RCC 7860 (cell line): ENCODE results near the gene GRID1.

Source experiments
- DNase-seq: peaks from one replicate; pipeline ENCODE4 v3.0.0-alpha.2; 2015; ENCODE audit warnings: low spot score
- FAIRE-seq: peaks from 2 replicates; lab custom pipeline; 2012; peaks lifted over from hg19 to GRCh38; lab: Jason Lieb, UNC

The GRID1 gene

DNA sequence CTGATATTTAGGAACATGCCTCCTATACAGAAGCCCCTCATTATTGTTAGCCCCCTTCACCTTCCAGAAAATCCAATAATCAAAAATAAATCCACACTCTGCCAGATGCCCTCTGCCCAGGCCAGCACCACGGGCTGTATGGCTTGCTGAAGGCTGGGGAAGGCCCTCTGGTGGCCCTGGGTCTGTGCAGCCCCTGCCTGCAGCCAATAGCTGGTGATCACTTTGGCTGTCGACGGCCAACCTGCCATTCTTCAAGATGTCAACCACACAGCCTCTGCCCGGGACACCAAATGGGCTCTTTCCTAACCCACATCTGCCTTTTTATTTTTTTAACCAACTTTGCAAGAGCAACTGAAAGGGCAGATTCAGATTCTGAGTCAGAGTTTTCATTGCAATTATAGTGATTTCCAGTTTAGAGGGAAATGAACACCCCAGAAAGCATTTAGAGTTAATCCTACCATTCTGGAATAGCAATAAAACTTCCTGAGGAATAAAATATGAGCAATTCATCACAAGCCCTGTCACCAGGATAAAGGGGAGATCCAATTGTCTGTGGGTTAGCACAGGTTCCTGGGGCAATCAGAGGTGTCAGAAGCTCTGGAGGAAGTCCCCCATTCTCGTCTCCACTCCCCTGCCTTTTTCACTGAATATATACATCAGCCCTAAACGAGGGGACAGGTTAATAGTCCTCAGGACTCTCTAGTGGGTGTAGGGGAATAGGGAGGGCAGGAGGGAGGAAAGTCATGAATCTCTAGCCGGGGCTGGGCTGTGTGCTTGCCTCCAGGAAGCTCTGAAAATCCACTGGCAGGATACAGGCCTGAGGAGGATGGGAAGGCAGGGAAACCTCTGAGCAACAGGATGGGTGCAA, 211.3 kb downstream of the GRID1 start:
- no peak for FAIRE-seq
- DNase-seq = no peak

DNA sequence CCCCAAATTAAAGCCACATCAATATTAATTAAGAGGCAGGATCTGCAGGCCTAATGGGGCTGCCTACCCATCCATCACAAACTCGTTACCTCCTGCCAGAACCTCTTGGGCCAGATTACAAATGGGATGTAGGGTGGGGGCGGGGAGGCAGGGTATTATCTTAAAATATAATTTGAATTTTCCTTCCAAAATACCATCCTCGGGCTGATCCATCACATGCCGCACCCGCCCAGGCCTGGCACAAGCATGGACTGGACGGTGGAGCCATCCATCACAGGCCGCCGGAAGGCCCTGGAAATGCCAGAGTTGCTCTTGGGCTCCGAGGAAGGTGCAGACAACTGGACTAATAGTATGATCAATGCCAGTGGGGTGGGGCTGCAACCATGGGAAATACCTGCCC, 212.8 kb downstream of the GRID1 start:
- DNase-seq (no peak), FAIRE-seq (no peak)

DNA sequence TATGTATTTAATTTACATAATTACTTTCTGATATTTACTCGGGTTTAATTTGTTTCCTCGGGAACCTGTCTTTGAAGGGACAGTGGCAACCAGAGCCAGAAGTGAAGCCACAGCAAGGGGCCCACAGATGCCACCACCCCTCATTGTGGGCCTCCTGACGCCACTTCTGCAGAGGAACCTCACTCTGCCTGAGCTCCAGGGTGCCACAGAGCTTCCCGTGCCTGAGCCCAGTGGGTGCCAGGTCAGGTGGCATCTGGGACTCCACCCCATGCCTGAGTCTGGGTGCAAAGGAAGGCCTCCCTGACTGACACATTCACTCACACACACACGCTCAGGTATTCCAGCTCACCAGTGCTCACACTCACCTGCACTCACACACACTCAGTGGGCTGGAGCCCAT, 213.7 kb downstream of the GRID1 start:
- DNase-seq = no peak
- no peak for FAIRE-seq

DNA sequence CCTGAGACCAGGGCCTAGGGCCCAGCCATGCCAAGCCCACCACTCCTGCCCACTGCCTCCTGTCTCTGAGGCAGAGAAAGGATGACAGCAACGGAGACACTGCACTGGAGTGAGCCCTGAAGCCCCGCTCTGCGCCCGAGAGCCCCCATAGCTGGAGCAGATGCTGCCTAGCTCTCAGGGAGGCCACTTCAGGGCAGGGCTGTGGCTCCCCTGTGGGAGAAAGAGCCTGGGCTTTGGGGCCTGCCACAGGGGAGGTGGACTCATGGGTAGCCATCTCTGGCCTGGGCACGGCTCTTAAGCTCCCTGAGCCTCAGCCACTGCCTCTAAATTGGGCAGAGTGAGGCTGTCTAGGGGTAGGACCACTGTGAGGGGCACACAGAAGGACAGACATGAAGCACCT, 214.2 kb downstream of the GRID1 start:
- FAIRE-seq = no peak
- no peak for DNase-seq

DNA sequence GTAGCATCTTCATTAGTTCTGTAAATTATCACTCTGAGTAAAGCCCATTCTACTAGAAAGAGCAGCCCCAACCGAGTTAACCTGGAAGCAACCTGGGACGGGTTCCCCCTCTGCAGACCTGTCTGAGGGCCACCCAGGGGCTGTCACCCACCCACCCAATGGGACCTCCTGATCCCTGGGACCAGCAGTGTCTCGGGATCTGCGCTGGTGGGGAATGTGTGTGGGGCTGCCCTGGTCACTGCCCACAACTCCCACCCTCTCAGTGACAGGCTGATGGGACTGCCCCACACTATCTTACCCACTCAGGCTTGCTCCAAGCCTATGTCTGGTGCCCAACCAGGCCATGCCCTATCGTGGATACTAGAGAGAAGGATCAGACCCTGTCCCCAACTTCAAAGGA, 215.0 kb downstream of the GRID1 start:
- FAIRE-seq (no peak), DNase-seq (no peak)

DNA sequence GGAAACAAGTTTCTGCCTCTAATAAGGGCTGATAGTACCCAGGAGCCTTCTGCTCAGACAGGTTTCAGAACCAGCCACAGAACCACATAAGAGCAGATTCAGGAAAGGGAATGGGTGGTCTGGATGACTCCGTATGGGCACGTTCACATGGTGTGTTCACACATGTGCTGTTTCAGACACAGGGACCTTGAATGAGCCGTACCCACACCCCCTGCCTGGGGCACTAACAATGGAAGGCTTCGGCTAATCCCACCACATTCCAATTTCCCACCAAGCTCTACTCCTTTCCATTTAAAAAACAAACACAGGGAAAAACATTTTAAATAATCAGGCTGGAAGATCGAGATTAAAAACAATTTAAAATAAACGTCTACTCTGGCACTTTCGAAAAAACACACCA, 217.3 kb downstream of the GRID1 start:
- no peak for DNase-seq
- no peak for FAIRE-seq

DNA sequence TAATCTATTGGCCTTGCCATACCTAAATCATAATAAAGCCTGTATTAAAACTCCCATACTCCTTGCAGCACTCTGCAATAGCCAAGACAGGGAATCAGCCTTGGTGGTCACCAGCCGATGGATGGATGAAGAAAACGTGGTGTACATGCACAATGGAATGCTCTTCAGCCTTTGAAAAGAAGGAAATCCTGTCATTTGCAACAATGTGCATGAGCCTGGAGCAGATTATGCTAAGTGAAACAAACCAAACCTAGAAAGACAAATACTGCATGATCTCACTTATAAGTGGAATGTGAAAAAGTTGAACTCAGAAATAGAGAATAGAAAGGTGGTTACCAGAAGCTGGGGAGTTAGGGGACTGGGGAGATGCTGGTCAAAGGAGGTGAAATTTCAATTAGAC, 218.5 kb downstream of the GRID1 start:
- DNase-seq (no peak), FAIRE-seq (no peak)

DNA sequence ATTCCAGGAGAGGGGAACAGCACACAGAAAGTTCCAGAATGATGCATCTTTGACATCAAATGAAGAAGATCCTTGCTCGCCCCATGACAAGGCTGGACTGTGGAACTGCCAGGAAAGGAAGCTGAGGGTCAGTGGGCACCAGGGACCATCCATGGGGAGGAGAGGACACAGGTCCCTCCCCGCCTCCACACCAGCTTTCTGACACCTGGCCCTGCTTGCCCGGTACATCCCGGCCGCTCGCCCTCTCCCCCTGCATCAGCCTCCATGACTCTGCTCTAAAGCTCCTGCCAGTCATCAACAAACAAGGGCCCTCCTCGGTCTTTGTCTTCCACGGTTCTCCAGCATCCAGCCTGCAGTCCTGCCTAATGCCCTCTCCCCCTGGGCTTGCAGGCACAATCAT, 222.3 kb downstream of the GRID1 start:
- no peak for FAIRE-seq
- DNase-seq = no peak

DNA sequence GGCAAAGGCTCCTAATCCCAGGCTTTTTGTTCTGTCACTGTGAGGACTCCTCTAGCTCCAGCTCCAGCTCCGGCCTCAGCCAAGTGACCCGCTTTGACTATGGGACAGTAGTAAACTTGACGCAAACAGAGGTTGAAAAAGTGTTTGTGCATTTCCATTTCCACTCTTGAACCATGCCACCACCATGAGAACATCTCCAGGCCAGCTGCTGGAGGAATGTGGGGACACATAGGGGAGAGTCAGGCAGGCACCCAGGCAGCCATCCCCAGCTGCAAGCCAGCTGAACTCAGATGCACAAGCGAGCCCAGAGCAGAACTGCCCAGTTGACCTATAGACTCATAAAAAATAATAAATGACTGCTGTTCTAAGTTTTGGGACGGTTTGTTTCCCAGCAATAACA, 224.7 kb downstream of the GRID1 start:
- DNase-seq (no peak), FAIRE-seq (no peak)

DNA sequence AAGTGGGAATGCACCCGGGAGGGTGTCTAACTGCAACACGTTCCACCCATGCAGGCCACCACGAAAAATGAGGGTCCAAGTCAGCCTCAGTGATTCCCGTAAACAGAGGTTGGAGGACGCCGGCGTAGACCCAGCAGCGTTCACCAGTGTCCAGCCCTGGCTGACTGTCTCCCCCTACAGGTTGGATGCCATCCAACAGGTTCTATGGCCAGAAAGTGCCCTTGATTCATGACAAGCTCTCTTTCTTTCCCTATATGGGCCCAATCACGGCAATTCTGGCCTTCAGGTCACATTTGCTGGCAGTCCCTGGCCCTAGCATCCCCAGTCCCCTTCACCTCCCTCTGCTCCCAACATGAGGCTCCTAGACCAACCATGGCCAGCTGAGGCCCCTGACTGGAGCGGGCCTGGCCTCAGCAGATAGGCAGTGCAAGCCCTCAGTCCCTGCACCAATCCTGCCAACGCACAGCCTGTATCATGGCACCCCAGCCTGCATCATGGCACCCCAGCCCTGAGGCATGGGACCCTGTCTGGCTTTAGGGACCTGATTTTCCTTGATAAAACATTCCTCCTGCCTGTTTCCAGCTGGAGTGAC, 227.4 kb downstream of the GRID1 start:
- FAIRE-seq (no peak), DNase-seq (no peak)

DNA sequence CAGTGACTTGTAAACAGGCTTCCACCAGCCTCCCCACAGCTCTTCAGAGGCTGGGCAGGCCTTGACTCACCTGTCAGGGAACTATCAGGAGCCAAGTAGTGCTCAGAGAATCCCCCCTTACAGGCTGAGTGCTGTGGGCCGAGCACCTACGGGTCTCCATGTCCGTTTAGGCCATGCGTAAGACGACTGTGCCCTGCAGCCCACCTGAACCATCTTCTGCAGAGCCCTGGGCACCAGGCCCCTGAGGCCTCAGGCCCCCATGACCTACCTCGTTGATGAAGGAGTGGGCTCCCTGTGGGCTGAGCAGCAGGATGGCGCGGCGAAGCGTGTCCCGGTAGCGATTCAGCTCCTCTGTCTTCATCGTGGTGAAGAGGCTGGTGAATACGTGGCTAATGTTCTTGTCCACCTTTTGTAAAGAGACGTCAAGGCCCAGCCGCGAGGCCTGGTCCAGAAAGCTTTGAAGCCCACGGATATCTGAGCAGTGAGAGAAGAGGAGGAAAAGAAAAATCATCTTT, 228.0 kb downstream of the GRID1 start:
- no peak for FAIRE-seq

DNA sequence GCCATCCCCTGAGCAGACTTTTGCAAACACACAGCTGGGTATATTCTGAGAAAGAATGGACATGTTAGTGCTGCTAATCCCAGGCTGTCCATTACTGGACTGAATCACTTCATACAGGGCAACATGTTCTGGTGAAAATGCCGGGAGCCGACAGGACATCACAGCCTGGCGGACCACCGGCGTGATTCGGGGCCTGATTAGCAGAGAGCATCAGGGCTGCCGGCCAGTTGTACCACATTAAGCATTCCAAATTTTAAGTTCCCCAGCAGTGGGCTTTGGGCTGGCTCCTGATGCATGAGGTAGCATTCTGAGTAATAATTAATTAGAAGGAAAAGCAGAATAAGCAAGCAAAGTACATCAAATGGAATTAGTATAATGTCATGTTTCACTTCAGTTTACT, 229.0 kb downstream of the GRID1 start:
- DNase-seq (no peak), FAIRE-seq (no peak)

More for the DNA sequence above, 228.0 kb downstream of the GRID1 start:
- no peak for DNase-seq

DNA sequence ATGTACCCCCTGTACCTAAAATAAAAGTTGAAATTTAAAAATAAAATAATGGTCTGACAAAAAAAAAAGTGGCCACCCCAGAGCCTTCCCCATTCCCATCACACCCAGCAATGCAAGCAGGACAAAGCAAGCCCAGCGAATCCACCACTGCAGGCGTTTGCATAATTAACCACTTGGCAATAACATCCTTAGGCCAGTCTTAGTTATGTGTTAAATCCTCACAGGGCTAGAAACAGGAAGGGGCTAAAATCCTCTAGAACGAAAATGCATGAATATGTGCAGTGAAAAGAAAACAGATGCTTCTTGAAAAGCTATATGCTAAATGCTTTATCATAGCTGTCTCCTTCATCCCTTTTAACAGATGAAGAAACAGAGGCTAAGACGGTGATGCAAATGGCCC, 229.7 kb downstream of the GRID1 start:
- DNase-seq = no peak
- FAIRE-seq = no peak

DNA sequence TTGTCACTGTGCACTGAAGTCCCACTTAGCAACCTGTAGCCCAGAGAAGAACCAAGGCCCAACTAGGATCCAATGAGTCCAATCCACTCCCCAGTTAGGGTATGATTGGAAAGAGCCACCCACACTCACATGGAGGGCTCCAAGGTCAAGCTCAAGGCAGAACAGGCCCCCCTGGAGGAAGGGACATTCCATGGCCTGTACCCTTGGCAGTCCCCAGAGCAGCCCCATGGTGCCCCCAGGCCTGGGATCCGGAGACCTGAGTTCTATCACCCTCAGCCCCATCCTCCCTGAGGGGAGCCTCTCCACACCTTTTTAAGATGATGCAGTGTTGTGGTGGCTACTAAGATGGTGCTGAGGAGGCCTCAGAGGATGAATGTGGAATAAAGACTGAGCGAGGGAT, 231.4 kb downstream of the GRID1 start:
- FAIRE-seq (no peak), DNase-seq (no peak)

DNA sequence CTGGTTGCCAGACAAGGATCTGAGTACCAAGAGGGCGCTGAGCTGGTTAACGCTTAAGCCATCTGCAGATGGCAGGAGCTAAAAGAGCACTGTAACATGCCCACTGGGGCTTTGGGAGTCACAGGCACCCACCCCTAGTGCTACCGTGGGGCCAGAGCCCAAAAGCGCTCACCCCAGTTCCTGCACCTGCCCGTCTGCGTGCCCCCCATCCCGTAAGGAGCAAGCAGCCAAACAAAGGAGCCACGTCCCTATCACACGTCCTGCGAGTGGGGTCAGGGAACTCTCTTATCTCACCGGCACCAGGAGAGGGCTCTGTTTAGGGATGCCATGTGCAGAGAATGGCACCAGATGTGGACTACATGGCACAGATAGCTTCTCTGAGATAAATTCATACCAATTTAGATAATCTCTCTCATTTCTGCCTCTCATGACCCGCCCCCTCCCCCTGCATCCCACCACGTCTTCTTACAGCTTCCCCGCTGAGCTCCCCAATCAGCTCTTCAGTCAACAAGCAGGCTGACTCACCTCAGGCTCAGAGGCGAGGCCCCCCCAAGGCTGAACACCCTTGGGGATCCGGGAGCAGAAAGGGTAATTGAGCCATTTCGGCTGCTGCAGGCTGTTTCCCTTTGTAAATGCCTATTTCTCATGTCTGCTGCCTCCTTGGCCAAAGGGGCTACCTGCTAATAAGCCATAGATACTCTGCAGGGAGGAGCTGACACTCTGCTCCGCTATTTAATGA, 235.7 kb downstream of the GRID1 start:
- FAIRE-seq = no peak
- DNase-seq = no peak

DNA sequence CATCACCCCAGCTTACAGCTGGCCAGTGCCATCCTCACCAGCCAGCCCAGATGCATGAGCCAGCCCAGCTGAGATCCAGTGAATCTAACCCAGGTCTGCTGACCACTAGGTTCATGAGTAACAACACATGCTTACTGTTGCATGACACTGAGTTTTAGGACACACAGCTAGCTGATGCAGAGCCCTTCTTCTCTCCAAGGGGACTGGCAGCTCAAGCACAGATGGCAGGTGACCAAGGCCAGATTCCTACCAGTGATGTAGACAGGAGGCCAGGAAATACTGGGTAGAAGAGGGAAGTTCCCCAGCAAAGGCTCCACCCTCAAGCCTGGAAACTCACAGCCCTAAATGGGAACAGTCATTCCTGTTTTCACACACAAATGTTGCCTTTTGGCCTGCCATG, 236.6 kb downstream of the GRID1 start:
- DNase-seq = no peak
- FAIRE-seq = no peak

DNA sequence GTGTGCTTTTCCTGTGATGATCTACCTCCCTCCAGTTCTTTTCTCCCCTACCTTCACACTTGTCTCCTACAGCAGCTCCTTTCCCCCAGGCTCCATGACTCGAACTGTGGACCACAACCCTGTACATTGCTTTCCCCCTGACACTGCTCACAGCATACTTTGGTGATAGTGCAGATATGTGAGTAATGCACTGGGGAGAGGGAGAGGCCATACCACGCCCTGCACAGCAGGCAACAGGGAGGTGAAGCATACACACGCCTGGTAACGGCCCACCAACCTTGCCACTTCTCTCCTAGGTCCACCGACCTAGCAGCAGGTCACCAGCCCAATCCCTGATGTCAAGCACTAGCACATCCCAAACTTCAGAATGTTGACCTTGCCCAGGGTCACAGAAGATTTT, 238.2 kb downstream of the GRID1 start:
- no peak for FAIRE-seq

DNA sequence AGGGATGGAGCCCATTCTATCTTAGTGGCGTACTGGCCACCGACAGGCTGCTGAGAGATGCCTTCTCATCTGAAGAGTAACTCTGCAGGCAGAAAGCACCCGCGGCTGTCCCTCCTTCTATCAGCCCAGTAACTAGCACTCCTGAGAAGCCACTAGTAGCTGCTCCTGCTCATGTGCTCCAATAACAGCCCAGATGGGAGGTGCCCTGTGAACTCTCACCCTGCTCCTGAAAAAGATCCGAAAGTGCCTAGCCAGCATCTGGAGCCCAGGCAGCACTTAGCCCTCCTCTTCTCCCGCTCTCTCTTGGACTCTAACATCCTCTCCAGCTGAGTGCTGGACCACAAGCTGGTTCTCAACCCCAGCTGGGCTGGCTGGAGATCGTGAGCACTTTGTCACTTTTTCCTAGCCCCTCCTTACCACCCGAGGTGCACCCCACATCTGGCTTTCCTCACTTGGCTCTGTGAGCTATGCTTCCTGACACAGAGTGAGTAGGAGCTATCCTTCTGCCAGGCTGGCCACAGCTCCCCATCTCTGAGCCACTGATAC, 239.2 kb downstream of the GRID1 start:
- DNase-seq (no peak), FAIRE-seq (no peak)

More for the DNA sequence above, 238.2 kb downstream of the GRID1 start:
- no peak for DNase-seq

DNA sequence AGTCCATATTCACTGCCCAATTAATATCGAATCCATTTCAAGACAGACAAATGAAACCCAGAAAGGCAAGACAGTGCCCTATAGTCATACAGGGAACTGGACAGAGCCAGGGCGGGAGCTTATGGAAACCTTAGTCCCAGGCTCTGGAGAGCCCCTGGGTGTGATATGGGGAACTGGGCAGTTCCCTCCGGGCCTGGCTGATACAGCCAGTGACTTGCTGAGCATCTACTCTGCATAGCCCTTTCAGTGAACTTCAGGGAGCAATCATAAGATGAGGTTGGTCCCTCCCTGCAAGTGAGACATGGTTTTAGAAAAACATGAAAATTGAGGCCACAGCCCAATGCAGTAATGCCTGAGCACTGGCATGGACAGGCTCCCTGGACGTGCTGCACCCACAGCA, 241.9 kb downstream of the GRID1 start:
- FAIRE-seq = no peak

DNA sequence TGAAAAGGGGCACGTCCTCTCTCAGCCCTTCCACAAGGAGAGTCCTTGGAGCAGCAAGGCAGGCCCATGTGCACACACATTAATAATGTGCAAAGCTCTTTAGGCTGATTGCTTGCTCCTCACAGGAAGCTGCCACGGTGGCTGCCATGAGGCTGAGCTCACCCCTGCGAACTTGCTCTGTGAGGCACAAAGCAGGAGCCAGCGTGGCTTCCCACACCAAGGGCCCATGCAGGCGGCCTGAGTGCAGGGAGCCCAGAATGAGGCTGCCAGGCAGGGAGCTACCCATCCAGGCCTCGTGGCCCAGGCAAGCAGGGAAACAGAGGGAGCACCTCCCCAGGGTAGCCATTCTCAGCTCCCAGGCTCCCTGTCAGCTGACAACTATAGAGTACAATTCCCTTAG, 242.9 kb downstream of the GRID1 start:
- DNase-seq (no peak), FAIRE-seq (no peak)

More for the DNA sequence above, 241.9 kb downstream of the GRID1 start:
- DNase-seq = no peak

DNA sequence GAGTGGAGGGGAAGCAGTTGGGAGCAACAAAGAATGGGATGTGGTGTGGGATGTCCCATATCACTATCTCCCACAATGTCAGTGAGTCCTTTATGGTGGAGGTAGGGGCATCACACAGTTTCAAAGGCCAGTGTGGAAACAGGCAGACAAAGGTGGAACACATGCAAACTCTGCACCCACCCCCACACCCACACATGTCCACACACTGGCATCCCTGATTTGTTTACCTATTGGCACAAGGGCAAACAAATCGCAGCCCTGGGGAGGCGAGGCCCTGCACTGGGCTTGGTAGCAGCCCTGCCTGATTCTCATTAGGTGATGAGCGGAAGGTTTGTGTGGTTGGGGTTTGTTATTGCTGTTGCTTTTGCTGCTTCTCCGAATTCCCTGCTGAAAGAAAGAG, 243.3 kb downstream of the GRID1 start:
- DNase-seq = no peak
- FAIRE-seq = no peak
